Spleen (tissue), 11 donors: ENCODE measurements around the gene NPBWR2. TPM values are rescaled to one million over a fixed set of nuclear protein-coding genes. Genes with fewer than 3 reads are reported as not detected.

ENCODE experiments used
- DNase-seq: peaks from one replicate; pipeline ENCODE4 v3.0.0-alpha.2; 2020
- H3K27ac ChIP-seq, 8 donors: fragments of 200-600 bp; sonication (generic) in 7 of 8; 1 replicate in 4 of 8; 2 replicates in 4 of 8; pipeline versions ENCODE4 v1.5.0 to v1.8.0; 2016 to 2021; ENCODE audit warnings: inconsistent platforms in 4 of 8, mild to moderate bottlenecking in 4 of 8, moderate library complexity in 1 of 8
- H3K27me3 ChIP-seq, 7 donors: fragments of 200-600 bp; sonication (generic) in 6 of 7; replicated peaks in 1 of 7; 1 replicate in 4 of 7; 2 replicates in 3 of 7; pipeline versions ENCODE4 v1.5.0 to v1.8.0; 2016 to 2021; ENCODE audit warnings: inconsistent platforms in 3 of 7, mild to moderate bottlenecking in 1 of 7
- H3K36me3 ChIP-seq, 6 donors: fragments of 200-600 bp; sonication (generic) in 5 of 6; 1 replicate in 4 of 6; 2 replicates in 2 of 6; pipeline versions ENCODE4 v1.5.0 to v1.8.0; 2016 to 2021; ENCODE audit warnings: inconsistent platforms in 2 of 6
- H3K4me1 ChIP-seq, 6 donors: fragments of 200-600 bp; sonication (generic) in 5 of 6; 1 replicate in 3 of 6; 2 replicates in 3 of 6; pipeline versions ENCODE4 v1.5.0 to v1.8.0; 2016 to 2021; ENCODE audit warnings: inconsistent platforms in 3 of 6
- H3K4me3 ChIP-seq, 8 donors: fragments of 200-600 bp; sonication (generic) in 7 of 8; 1 replicate in 4 of 8; 2 replicates in 4 of 8; pipeline versions ENCODE4 v1.5.0 to v1.8.0; 2016 to 2021; ENCODE audit warnings: inconsistent platforms in 4 of 8, mild to moderate bottlenecking in 4 of 8, moderate library complexity in 2 of 8
- H3K9me3 ChIP-seq, 8 donors: fragments of 200-600 bp; sonication (generic) in 7 of 8; 1 replicate in 4 of 8; 2 replicates in 4 of 8; pipeline versions ENCODE4 v1.5.0 to v1.8.0; 2016 to 2021; ENCODE audit warnings: inconsistent platforms in 4 of 8
- POLR2A ChIP-seq, 3 donors: fragments of 450-650 bp; IDR thresholded peaks; one replicate each; pipeline ENCODE4 v1.5.1; 2017; ENCODE audit warnings: antibody characterized with exemption in 3 of 3, mild to moderate bottlenecking in 1 of 3
- POLR2AphosphoS5 ChIP-seq, 3 donors: sonication (generic); formaldehyde crosslinking; IDR thresholded peaks; one replicate each; pipeline ENCODE4 v1.5.1; 2017; ENCODE audit warnings: antibody characterized with exemption in 3 of 3
- WGBS, 5 donors: extraction: QIAGEN DNeasy Blood & Tissue Kit in 3 of 5; methylation state at CpG; one replicate each; pipeline versions ENCODE4 v1.1.5 to v1.1.7; 2013 to 2018; 5-methylcytosine and 5-hydroxymethylcytosine counted together
- intact Hi-C: fragments of 100-400 bp; cut with DNase I; formaldehyde crosslinking; loops from one replicate; pipeline ENCODE4 v1.15.0; 2023; ENCODE audit warnings: low total_unique reads
- polyA plus RNA-seq, 3 donors: library from polyadenylated mRNA; stranded (reverse); fragments of 200-250 nt; gene quantifications; one replicate each; pipeline ENCODE4 v1.2.1, GENCODE V29; 2013
- total RNA-seq, 7 donors: library from RNA; depleted of rRNA in 3 of 7; stranded (reverse); fragments of >200 nt in 3 of 7; fragmentation: NEBNext Ultra II Directional in 4 of 7; extraction: Animal tissue kit (Norgen Biotek cat#: 25700) in 4 of 7; gene quantifications; one replicate each; pipeline versions ENCODE4 v1.1.0 to v1.2.1, GENCODE V29; 2016 to 2021
- TF ChIP-seq, protein P1 (sequence below), 11 experiments: fragments of 200-600 bp in 7 of 11; fragments of 450-650 bp in 4 of 11; sonication (generic) in 4 of 11; IDR thresholded peaks in 8 of 11; conservative IDR thresholded peaks in 3 of 11; 1 replicate in 7 of 11; 2 replicates in 4 of 11; pipeline versions ENCODE4 v1.4.0 to v1.8.0; 2016 to 2021; ENCODE audit warnings: antibody characterized with exemption in 11 of 11, inconsistent platforms in 4 of 11, mild to moderate bottlenecking in 1 of 11
- donor health status: healthy with polysubstance abuse.
- donor health status: DM: no; HTN: no; CAD: no; lungs with moderate emphysema.
- donor health status: DM: no; HTN: no; CAD: no.
- donor health status: Bipolar disorder and iron deficiency.
- donor health status: healthy.
- donor health status: DM: no; HTN: no; CAD: no.
- donor health status: DM: yes; HTN: yes; CAD: no.

The NPBWR2 gene
- total and polyA plus RNA-seq, 10 donors, result 0.26 TPM; not detected in 9

DNA sequence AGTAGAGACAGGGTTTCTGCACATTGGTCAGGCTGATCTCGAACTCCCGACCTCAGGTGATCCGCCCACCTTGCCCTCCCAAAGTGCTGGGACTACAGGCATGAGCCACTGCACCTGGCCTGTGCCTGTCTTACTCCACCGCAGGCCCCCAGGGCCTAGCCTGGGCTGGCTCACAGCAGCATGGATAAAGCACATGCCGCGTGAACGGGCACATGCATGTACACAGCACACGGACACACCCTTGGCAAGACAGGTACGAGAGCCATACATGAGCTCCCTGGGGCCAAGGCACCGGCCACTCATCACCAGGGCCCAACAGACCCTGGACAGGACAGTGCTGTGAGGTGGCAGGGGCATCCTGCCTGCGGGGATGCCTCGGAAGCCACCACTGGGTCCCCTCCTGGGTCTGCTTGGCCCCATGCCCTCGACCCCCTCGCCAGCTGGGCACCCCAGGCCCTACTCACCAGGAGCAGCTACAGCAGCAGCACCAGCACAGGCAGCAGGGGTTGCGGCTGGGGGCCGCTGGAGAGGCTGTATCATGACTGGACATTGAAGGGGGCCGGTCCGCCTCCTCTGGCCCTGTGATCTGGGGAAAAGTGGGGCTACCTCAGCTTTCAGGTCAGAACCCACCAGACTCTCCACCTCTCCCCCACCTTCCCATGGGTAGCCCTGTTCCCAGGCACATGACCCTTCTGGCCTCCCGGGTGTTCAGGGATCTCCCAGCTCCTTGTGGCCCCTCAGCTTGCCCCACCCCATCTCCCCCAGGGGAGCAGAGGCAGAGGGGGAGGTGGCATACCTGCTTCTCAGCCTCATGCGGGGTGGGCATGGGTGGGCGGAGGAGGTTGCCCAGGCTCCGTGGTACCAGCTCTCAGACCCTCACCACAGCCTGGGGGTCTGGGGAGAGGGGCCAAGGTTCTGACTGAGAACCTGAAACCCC is 31.0 kb downstream of the NPBWR2 start:
- H3K27me3 ChIP-seq, result no peaks in the 10 kb centered on the region
- WGBS, 5 donors, result 72 to 84% (median 80%) methylated on average over 17 to 22 of the region's 22 CpGs
- peaks cover 0 to 63% (median 48%) of the 10 kb centered on the region in 6 donors for H3K36me3 ChIP-seq
- peak; percentile 87 for DNase-seq
- no peaks in the 10 kb centered on the region for H3K9me3 ChIP-seq
- peak overlapping the region; percentile 30 to 97 (median 89) for H3K27ac ChIP-seq
- TF ChIP-seq POLR2A (IDR thresholded peaks at IDR 0.05) (no peak), POLR2AphosphoS5 (IDR thresholded peaks at IDR 0.05) (peak in 2 of 3 donors; percentile 45 to 61)
- H3K4me3 ChIP-seq, result peak overlapping the region; percentile 62 to 96 (median 81)
- H3K4me1 ChIP-seq, result peaks cover 18 to 94% (median 72%) of the 10 kb centered on the region in 6 donors
- intact Hi-C loops, result no loop called here

DNA sequence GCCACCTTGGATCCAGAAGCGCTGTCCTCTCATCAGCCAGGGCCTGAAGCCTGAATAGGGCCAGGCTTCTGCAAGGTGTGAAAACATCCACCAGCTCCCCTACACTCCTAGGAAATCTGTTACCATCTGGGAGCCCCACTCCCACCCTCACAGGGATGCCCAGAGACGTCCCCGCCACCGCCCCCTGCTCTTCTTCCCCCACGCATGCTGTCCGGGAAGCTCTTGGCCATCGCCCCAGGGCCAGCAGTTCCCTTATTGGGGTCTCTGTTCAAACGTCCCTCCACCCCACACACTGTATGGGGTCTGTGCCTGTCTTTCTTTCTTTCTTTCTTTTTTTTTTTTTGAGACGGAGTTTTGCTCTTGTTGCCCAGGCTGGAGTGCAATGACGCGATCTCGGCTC is 31.8 kb downstream of the NPBWR2 start:
- H3K36me3 ChIP-seq, result peaks cover 0 to 64% (median 48%) of the 10 kb centered on the region in 6 donors
- intact Hi-C loops, result no loop called here
- 84 to 91% (median 90%) methylated on average over 12 of the region's 12 CpGs for WGBS, 5 donors
- no peak overlapping the region for H3K4me3 ChIP-seq
- no peaks in the 10 kb centered on the region for H3K9me3 ChIP-seq
- peak overlapping the region in 3 of 8 donors; percentile 65 to 95 (median 93) for H3K27ac ChIP-seq
- no peaks in the 10 kb centered on the region for H3K27me3 ChIP-seq
- TF ChIP-seq POLR2A (IDR thresholded peaks at IDR 0.05) (no peak), POLR2AphosphoS5 (IDR thresholded peaks at IDR 0.05) (no peak)
- TF ChIP-seq, protein P1, sequence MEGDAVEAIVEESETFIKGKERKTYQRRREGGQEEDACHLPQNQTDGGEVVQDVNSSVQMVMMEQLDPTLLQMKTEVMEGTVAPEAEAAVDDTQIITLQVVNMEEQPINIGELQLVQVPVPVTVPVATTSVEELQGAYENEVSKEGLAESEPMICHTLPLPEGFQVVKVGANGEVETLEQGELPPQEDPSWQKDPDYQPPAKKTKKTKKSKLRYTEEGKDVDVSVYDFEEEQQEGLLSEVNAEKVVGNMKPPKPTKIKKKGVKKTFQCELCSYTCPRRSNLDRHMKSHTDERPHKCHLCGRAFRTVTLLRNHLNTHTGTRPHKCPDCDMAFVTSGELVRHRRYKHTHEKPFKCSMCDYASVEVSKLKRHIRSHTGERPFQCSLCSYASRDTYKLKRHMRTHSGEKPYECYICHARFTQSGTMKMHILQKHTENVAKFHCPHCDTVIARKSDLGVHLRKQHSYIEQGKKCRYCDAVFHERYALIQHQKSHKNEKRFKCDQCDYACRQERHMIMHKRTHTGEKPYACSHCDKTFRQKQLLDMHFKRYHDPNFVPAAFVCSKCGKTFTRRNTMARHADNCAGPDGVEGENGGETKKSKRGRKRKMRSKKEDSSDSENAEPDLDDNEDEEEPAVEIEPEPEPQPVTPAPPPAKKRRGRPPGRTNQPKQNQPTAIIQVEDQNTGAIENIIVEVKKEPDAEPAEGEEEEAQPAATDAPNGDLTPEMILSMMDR (IDR thresholded peaks at IDR 0.05 in 8 of 11, conservative IDR thresholded peaks at IDR 0.05 in 3 of 11), result no peak
- DNase-seq, result no peak
- peaks cover 18 to 94% (median 69%) of the 10 kb centered on the region in 6 donors for H3K4me1 ChIP-seq

DNA sequence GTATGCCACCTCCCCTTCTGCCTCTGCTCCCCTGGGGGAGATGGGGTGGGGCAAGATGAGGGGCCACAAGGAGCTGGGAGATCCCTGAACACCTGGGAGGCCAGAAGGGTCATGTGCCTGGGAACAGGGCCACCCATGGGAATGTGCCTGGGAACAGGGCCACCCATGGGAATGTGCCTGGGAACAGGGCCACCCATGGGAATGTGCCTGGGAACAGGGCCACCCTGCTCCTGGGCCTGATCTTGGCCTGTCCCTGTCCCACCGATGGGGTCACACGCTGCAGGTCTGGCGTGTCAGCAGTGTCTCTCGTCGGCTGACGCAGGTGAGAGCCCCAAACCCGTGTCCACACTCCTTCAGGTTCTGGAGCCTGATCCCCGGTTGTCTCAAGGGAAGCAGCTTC is 32.4 kb downstream of the NPBWR2 start:
- Histone ChIP-seq H3K9me3 (no peaks in the 10 kb centered on the region), H3K36me3 (peaks cover 0 to 68% (median 48%) of the 10 kb centered on the region in 6 donors), H3K4me1 (peaks cover 18 to 94% (median 70%) of the 10 kb centered on the region in 6 donors), H3K4me3 (no peak overlapping the region), H3K27me3 (no peaks in the 10 kb centered on the region), H3K27ac (peak overlapping the region in 3 of 8 donors; percentile 65 to 95 (median 93))
- TF ChIP-seq POLR2AphosphoS5 (IDR thresholded peaks at IDR 0.05) (peak in 2 of 3 donors; percentile 6 to 10), POLR2A (IDR thresholded peaks at IDR 0.05) (no peak)
- TF ChIP-seq, protein P1 (IDR thresholded peaks at IDR 0.05 in 8 of 11, conservative IDR thresholded peaks at IDR 0.05 in 3 of 11), result no peak
- intact Hi-C loops, result no loop called here
- DNase-seq, result no peak
- 87 to 92% (median 92%) methylated on average over 8 of the region's 8 CpGs; no CpG with 5 or more reads in 1 of the 5 donors for WGBS, 5 donors

DNA sequence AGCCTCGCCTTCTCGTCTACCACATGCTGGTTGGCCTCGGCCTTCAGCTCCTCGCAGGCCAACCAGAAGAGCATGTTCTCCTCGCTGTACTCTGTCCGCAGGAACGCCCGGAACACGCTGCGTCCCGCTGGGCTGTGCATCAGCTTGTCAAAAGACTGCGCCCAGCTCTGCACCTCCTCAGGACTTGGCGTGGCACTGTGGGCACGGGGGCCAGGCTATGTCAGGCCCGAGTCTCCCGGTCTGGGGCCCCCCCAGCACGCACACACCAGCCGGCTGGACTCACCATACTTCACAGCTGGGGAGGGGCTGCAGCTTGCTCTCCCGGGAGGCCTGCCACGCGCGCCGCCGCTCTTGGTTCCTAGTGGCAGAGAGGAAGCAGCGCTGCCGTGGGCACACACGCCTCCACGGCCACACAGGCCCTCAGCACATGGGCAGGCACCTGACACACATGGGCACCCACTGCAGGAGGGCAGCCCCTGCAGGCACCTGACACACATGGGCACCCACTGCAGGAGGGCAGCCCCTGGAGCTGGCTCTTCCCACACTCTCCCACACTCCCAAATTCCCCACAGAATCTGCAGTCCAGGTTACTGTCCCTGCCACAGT is 33.1 kb downstream of the NPBWR2 start:
- peak in 2 of 3 donors; percentile 43 to 74 for TF ChIP-seq POLR2AphosphoS5 (IDR thresholded peaks at IDR 0.05)
- TF ChIP-seq, protein P1 (IDR thresholded peaks at IDR 0.05 in 8 of 11, conservative IDR thresholded peaks at IDR 0.05 in 3 of 11), result no peak
- WGBS, 5 donors, result 77 to 87% (median 85%) methylated on average over 19 to 28 of the region's 28 CpGs
- no peak overlapping the region for H3K4me3 ChIP-seq
- H3K4me1 ChIP-seq, result peaks cover 18 to 100% (median 77%) of the 10 kb centered on the region in 6 donors
- H3K27me3 ChIP-seq, result no peaks in the 10 kb centered on the region
- no peak for DNase-seq
- peaks cover 0 to 68% (median 48%) of the 10 kb centered on the region in 6 donors for H3K36me3 ChIP-seq
- intact Hi-C loops, result no loop called here
- peak overlapping the region in 4 of 8 donors; percentile 10 to 93 (median 42) for H3K27ac ChIP-seq
- no peaks in the 10 kb centered on the region for H3K9me3 ChIP-seq
